ENCODE results near the gene COBLL1. TPM values are rescaled to one million over a fixed set of nuclear protein-coding genes. Genes with fewer than 3 reads are reported as not detected.
"Not testable (repeated sequence)": the region's sequence is repeated elsewhere in the genome, so short reads cannot be mapped to it uniquely, and the experiment has no call there.

Gene COBLL1
- total RNA-seq, 3 donors from 2014 or later = 0.55 to 2.3 (median 1.3) TPM

DNA sequence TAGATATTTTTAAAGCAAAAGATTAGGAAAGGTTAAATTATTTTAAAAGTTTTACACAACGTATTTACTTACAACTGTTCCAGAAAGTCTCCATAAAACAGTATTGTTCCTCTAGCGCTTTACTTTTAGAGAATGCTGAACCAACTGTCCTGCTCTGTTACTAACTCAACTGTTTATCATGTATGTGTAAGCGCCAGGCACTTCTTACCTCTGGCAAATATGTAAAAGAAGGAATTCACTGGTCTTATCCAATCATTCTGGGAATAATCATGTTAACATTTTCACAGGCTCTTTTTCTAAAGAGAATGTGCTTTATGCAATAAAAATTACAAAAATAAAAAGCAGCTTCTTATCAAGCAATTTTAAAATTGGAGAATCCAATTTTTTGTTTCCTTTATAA, 68.0 kb downstream of the COBLL1 start:
- Mint-ChIP-seq H3K4me3 (no peak overlapping the region), H3K27me3 (ENCODE audit: low read depth) (no peaks in the 10 kb centered on the region), H3K4me1 (ENCODE audit: low read depth) (no peaks in the 10 kb centered on the region), H3K9me3 (no peaks in the 10 kb centered on the region), H3K36me3 (ENCODE audit: insufficient read depth) (no peaks in the 10 kb centered on the region)
- DNase-seq = no peak
- ATAC-seq = no peak

DNA sequence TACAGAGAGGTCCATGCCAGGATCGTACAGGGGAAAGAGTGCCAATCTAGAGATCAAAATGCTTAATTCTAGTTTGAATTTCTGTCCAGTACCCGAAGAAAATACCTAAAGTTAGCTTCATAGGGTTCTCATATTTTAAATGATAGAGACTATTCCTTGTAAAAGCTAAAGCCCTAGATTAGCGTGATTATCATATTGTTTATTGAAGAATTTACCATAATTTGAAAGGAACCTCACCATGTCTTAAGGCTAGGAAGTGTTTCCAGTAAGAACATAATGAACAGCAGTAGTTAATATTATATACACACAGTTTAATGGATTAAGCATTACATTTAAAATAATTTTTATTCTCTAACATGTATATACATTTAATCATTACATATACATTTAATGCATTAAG, 68.5 kb downstream of the COBLL1 start:
- ATAC-seq (no peak), DNase-seq (no peak)
- H3K4me1 Mint-ChIP-seq (ENCODE audit: low read depth) = no peaks in the 10 kb centered on the region
- no peak overlapping the region for H3K4me3 Mint-ChIP-seq
- H3K36me3 Mint-ChIP-seq (ENCODE audit: insufficient read depth) = no peaks in the 10 kb centered on the region
- no peaks in the 10 kb centered on the region for H3K9me3 Mint-ChIP-seq
- no peaks in the 10 kb centered on the region for H3K27me3 Mint-ChIP-seq (ENCODE audit: low read depth)

DNA sequence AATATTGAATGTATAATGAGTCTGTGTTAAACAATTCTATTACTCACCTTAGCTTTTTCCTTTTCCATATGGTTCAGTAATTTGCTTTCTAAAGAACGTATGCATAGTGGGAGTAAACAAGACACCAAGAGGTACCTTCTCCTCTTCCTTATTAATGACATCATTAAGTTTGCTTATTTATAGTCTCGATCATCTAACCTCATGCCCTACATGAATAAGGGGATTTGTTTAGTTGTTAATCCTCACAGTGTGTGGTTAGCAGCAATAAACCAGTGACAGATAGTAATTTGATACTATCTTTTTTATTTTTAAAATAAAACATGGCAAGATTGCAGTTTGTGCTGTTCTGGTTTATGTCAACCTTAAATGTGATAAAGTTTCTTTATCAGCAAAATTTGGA, 69.7 kb downstream of the COBLL1 start:
- Mint-ChIP-seq H3K4me3 (no peak overlapping the region), H3K36me3 (ENCODE audit: insufficient read depth) (no peaks in the 10 kb centered on the region), H3K27me3 (ENCODE audit: low read depth) (no peaks in the 10 kb centered on the region), H3K9me3 (no peaks in the 10 kb centered on the region), H3K4me1 (ENCODE audit: low read depth) (no peaks in the 10 kb centered on the region)
- DNase-seq (no peak), ATAC-seq (no peak)

DNA sequence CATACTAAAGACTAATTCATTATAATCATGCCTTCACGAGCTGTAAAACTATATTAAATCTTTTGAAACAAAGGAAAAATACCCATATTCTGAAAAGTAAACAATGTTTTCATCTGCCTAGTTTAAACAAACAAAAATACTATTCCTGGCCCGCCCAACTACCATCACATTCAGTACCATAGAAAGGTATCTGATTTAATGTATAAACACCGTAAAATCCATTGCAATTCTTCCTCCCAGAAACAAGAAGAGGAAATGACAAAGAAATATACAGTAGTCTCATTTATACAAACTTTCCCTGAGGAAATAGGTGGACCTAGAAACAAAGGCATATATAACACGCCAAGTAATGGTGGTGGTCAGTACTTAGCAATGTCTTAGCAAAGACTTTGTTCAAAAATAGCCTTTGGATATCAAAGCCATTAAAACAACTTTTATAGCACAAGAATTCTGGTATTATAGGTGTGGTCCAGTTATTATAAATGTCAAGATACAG, 71.2 kb downstream of the COBLL1 start:
- Mint-ChIP-seq H3K4me3 (no peak overlapping the region), H3K4me1 (ENCODE audit: low read depth) (no peaks in the 10 kb centered on the region), H3K9me3 (no peaks in the 10 kb centered on the region), H3K36me3 (ENCODE audit: insufficient read depth) (no peaks in the 10 kb centered on the region), H3K27me3 (ENCODE audit: low read depth) (no peaks in the 10 kb centered on the region)
- DNase-seq (no peak), ATAC-seq (no peak)

DNA sequence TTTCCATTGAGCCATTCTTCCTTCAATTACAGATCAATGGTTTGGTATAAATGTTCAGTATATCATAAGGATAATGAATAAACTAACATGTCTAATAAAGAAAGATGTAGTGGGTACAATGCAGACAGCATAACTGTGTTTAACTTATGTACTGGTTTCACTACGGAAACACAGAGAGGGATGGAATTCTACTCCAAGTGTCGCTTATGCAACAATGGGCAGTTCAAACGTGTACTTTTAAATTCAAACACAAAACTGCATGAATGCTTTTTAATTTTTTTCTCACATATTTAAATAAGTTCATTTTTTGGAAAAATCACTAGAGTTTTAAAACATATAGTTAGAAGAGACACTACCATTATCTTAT, 74.7 kb downstream of the COBLL1 start:
- DNase-seq (no peak), ATAC-seq (no peak)
- Mint-ChIP-seq H3K9me3 (peaks cover under 1% of the 10 kb centered on the region), H3K36me3 (ENCODE audit: insufficient read depth) (no peaks in the 10 kb centered on the region), H3K4me1 (ENCODE audit: low read depth) (no peaks in the 10 kb centered on the region), H3K27me3 (ENCODE audit: low read depth) (no peaks in the 10 kb centered on the region), H3K4me3 (no peak overlapping the region)

DNA sequence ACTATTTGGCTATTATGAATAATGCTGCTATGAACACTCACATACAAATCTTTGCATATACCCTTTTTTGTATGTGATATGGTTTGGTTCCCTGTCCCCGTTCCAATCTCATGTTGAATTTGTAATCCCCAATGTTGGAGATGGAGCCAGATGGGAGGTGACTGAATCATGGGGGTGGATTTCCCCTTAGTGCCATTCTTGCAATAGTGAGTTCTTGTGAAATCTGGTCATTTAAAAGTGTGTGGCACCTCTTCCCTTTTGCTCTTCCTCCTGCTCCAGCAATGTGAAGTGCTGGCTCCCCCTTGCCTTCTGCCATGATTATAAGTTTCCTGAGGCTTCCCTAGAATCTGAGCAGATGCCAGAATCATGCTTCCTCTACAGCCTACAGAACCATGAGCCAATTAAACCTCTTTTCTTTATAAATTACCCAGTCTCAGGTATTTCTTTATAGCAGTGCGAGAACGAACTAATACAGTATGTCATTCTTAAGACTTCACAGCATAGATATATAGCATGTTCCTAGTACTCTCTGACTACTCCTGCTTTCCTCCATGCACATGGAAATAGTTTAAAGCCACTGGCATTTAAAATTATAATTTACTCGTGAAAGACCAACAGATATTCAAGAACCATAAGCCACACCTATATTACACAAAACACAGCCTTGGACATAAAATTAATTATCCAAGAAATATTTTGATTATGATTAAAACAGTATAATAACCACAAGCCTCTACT, 75.2 kb downstream of the COBLL1 start:
- no peak overlapping the region for H3K4me3 Mint-ChIP-seq
- H3K36me3 Mint-ChIP-seq (ENCODE audit: insufficient read depth) = no peaks in the 10 kb centered on the region
- ATAC-seq (no peak), DNase-seq (no peak)
- peaks cover 3% of the 10 kb centered on the region for H3K9me3 Mint-ChIP-seq
- H3K4me1 Mint-ChIP-seq (ENCODE audit: low read depth) = no peaks in the 10 kb centered on the region
- H3K27me3 Mint-ChIP-seq (ENCODE audit: low read depth) = no peaks in the 10 kb centered on the region

DNA sequence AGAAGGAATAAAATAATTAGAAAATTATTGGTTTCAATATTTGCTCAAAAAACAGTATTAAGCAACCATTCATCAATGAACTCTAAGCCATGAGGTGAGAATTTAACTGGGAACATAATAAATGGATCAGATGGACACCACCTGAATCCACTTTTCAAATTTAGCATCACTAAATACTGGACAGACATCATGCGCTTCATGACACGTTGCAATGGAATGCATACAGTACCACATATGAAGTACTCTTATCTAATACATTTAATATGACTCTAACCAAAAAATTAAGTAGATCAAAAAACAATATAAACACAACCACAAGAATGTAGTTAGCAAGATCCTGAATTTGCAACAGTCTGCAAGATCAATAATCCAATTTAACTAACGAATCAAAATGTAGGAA, 76.6 kb downstream of the COBLL1 start:
- no peaks in the 10 kb centered on the region for H3K4me1 Mint-ChIP-seq (ENCODE audit: low read depth)
- peaks cover 5% of the 10 kb centered on the region for H3K9me3 Mint-ChIP-seq
- H3K27me3 Mint-ChIP-seq (ENCODE audit: low read depth) = no peaks in the 10 kb centered on the region
- ATAC-seq (no peak), DNase-seq (no peak)
- no peaks in the 10 kb centered on the region for H3K36me3 Mint-ChIP-seq (ENCODE audit: insufficient read depth)
- H3K4me3 Mint-ChIP-seq = no peak overlapping the region

DNA sequence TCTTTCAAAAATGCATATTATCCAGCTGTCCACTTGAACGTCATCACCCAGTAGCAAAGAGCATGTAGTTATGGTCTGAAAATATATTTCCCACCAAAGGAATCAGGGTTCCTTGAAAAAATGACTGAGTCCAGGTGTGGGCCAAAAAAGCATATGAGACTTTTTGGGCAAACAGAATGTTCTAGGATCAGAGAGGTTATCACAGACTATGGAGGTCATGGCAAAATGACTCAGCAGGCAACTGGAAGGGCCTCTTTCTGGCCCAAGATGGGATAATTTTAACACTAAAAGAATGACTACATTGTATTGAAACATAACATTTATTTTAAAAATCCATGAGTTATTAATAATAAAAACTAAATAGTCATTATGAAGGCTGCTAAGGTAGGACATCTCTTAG, 77.1 kb downstream of the COBLL1 start:
- no peak for DNase-seq
- no peaks in the 10 kb centered on the region for H3K27me3 Mint-ChIP-seq (ENCODE audit: low read depth)
- H3K4me3 Mint-ChIP-seq = no peak overlapping the region
- H3K36me3 Mint-ChIP-seq (ENCODE audit: insufficient read depth) = no peaks in the 10 kb centered on the region
- H3K4me1 Mint-ChIP-seq (ENCODE audit: low read depth) = no peaks in the 10 kb centered on the region
- H3K9me3 Mint-ChIP-seq = peaks cover 10% of the 10 kb centered on the region
- no peak for ATAC-seq

DNA sequence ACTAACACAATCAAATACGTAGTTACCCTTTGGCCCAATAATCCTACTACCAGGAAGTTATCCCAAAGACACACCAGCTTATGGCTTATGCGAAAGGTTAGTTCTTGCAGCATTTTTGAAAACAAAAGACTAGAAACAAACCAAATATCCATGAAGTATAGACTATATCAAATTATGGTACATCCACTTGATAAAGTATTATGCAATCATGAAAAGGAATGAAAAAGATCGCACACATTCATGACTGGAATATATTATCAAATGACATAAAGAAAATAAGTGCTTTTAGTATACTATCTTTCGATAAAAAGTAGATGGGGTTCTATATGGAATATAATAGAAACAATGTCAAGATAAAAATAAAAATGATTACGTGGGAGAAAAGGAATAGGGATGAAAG, 78.2 kb downstream of the COBLL1 start:
- Mint-ChIP-seq H3K4me3 (no peak overlapping the region), H3K4me1 (ENCODE audit: low read depth) (no peaks in the 10 kb centered on the region), H3K9me3 (peaks cover 10% of the 10 kb centered on the region), H3K27me3 (ENCODE audit: low read depth) (no peaks in the 10 kb centered on the region), H3K36me3 (ENCODE audit: insufficient read depth) (no peaks in the 10 kb centered on the region)
- no peak for ATAC-seq
- DNase-seq = no peak

DNA sequence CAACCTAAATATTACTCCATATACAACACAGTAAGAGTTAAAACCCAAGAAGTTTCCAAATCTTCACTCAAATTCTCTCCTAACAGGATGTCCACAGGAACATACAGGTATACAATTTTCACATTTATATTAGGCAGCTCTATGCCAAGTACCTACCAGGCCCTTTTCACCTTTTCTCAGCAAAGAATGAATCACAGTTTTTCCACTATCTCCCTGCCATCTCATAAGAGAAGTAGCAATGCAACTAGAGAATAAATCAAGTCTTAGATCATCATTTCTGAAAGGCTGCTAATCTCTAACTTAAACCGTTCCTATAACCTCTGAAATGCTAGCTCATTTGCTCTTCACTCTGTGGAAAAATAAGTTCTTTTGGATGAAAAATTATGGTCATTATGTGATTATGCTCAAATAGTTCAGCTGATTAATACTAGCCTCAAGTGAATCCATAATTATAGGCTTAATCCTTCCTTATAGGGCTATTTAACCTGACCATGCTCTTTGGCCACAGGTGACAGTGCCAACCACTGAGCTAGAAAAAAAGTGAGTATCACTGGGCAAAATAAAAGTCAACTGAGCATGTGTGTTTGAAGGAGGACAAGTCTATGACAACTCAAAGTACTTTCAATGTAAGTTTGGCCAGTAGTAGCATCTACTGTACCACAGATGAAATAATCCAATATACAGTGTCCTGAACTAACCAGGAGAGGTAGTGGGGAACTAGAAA, 79.7 kb downstream of the COBLL1 start:
- DNase-seq (no peak), ATAC-seq (peak; percentile 37 to 59)
- H3K27me3 Mint-ChIP-seq (ENCODE audit: low read depth) = no peaks in the 10 kb centered on the region
- H3K36me3 Mint-ChIP-seq (ENCODE audit: insufficient read depth) = no peaks in the 10 kb centered on the region
- peaks cover 10% of the 10 kb centered on the region for H3K9me3 Mint-ChIP-seq
- no peak overlapping the region for H3K4me3 Mint-ChIP-seq
- H3K4me1 Mint-ChIP-seq (ENCODE audit: low read depth) = no peaks in the 10 kb centered on the region

DNA sequence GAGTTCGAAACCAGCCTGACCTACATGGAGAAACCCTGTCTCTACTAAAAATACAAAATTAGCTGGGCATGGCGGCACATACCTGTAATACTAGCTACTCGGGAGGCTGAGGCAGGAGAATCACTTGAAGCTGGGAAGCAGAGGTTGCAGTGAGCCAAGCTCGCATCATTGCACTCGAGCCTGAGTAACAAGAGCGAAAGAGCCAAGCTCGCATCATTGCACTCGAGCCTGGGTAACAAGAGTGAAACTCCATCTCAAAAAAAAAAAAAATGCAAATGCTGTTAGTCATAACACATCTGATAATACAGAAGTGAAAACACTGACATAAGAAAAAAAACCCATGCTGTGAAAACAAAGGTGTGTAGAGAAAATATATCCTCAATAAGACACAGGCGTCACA, 80.4 kb downstream of the COBLL1 start:
- not testable (repeated sequence) for H3K36me3 Mint-ChIP-seq (ENCODE audit: insufficient read depth); H3K4me1 Mint-ChIP-seq (ENCODE audit: low read depth); H3K9me3 Mint-ChIP-seq; H3K27me3 Mint-ChIP-seq (ENCODE audit: low read depth); H3K4me3 Mint-ChIP-seq; DNase-seq
- ATAC-seq = peak; percentile 58 to 70

DNA sequence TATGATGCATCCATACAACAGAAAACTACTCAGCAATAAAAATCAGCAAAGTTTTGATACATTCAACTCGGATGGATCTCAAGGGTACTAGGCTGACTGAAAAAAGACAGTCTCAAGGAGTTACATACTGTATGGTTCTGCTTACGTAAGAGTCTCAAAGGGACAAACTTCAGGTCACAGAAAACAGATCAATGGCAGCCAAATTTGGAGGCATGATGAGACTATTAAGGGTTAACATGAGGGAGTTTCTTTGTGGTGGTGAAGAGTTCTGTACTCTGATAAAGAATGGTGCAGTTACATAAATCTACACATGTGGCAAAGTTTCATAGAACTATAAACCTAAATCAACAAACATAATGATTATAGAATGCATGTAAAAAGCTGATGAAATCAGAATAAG, 81.4 kb downstream of the COBLL1 start:
- no peak overlapping the region for H3K4me3 Mint-ChIP-seq
- no peaks in the 10 kb centered on the region for H3K27me3 Mint-ChIP-seq (ENCODE audit: low read depth)
- no peaks in the 10 kb centered on the region for H3K4me1 Mint-ChIP-seq (ENCODE audit: low read depth)
- DNase-seq (no peak), ATAC-seq (no peak)
- H3K36me3 Mint-ChIP-seq (ENCODE audit: insufficient read depth) = no peaks in the 10 kb centered on the region
- H3K9me3 Mint-ChIP-seq = peaks cover 10% of the 10 kb centered on the region

DNA sequence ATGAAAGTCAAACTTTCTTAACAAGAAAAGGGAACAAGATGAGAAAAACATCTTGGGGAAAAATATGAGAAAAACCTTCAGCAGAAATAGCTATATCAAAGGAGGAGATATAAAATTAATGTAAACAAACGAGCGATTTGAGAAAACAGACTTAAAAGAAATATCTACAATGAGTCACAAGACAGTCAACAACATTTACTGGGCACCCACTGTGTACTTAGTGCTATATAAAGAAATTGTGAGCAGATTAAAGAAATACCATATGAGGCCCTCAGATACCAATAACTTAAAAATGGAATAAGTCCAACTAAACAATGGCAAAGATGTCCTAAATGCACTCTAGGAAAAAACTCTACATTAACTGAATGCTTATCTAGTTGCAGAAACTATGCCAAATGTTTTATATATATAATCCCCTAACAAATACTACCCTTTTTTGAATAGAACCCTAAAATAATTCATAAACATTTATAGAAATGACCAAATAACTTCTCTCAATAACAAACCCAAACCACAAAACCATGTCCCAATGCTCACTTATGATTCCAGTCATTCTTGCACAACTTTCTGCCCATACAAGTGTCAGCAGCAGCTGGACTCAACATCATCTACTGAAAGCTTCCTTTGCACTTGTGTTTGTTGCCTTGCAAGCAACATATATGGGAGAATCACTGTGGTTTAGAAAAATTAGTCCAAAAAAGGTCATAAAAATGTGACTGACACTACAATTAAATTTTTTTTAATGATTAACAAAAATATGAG, 83.5 kb downstream of the COBLL1 start:
- Mint-ChIP-seq H3K4me3 (no peak overlapping the region), H3K27me3 (ENCODE audit: low read depth) (no peaks in the 10 kb centered on the region), H3K36me3 (ENCODE audit: insufficient read depth) (no peaks in the 10 kb centered on the region), H3K9me3 (peaks cover 10% of the 10 kb centered on the region), H3K4me1 (ENCODE audit: low read depth) (no peaks in the 10 kb centered on the region)
- DNase-seq = no peak
- no peak for ATAC-seq

DNA sequence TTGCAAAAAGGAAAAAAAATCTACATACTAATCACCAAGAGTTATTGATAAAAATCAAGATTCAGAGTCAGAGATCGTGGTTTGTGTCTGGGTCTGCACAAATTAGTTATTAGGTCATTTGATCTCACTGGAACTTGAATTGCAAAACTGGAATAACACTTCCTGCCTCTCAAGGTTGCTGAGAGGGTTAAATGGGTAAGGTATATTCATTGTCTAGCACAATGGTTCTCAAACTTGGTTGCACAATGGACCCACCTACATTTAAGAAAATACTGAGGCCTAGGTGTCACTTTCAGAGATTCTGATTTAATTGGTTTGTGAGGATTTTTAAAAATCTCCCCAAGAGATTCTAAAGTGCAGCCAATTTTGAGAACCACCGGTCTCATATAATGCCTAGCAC, 84.8 kb downstream of the COBLL1 start:
- no peaks in the 10 kb centered on the region for H3K27me3 Mint-ChIP-seq (ENCODE audit: low read depth)
- no peaks in the 10 kb centered on the region for H3K36me3 Mint-ChIP-seq (ENCODE audit: insufficient read depth)
- no peak for ATAC-seq
- H3K4me1 Mint-ChIP-seq (ENCODE audit: low read depth) = no peaks in the 10 kb centered on the region
- DNase-seq = no peak
- H3K4me3 Mint-ChIP-seq = no peak overlapping the region
- H3K9me3 Mint-ChIP-seq = peaks cover 7% of the 10 kb centered on the region

DNA sequence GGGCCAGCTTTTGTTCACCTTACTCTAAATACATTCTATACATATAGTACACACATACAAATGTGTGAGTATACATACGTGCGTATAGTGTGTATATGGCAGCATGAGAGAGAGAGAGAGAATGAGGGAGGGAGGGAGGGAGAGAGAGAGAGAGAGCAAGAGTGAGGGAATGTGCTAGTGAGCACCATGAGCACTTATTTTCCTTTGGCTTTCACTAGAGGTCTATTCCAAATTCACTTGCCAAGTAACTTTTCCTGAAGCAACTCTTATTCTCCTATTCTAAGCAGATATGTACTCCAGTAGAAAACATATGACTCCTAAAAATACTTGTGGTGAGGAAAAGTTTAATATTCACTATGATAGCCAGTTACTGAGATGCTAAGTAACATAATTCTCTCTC, 85.7 kb downstream of the COBLL1 start:
- H3K4me3 Mint-ChIP-seq = no peak overlapping the region
- H3K36me3 Mint-ChIP-seq (ENCODE audit: insufficient read depth) = no peaks in the 10 kb centered on the region
- H3K27me3 Mint-ChIP-seq (ENCODE audit: low read depth) = no peaks in the 10 kb centered on the region
- H3K4me1 Mint-ChIP-seq (ENCODE audit: low read depth) = no peaks in the 10 kb centered on the region
- H3K9me3 Mint-ChIP-seq = peaks cover 10% of the 10 kb centered on the region
- no peak for DNase-seq
- ATAC-seq = no peak

Measured in activated T-cell treated with anti-CD3 and anti-CD28 coated beads, Interleukin-2, amount 50 U/mL, for 4 hours (primary cell).